ENCODE measurements around the gene DUSP3. TPM values are rescaled to one million over a fixed set of nuclear protein-coding genes. Genes with fewer than 3 reads are reported as not detected.

Gene DUSP3
- 100 to 1,000 TPM; 130 to 137 TPM for total RNA-seq

- peaks cover 21 to 50% of the 10 kb centered on the region in 2 donors for H3K4me1 ChIP-seq (ENCODE audit: control insufficient read depth in 1 of 2, low read depth in 2 of 2)
- H3K9me3 ChIP-seq = no peaks in the 10 kb centered on the region
- TF ChIP-seq CTCF (IDR thresholded peaks at IDR 0.05) = peak; percentile 7
- H3K4me3 ChIP-seq = peak within 1 kb of the TSS; percentile 81
- H3K36me3 ChIP-seq = peaks cover 6% of the 10 kb centered on the region
- ATAC-seq (ENCODE audit: insufficient number of reproducible peaks, low FRiP score, low read depth) (peak; percentile 78), DNase-seq (ENCODE audit: low spot score) (peak; percentile 96)
- peak within 1 kb of the TSS; percentile 98 to 100 for H3K27ac ChIP-seq
- no peaks in the 10 kb centered on the region for H3K27me3 ChIP-seq (replicated peaks; ENCODE audit: insufficient read depth)
Measured at GRCh38 chr17:43778337-43779144, at the start of gene DUSP3. TSS of gene DUSP3 (minus strand) at chr17:43778977. CDS start at chr17:43778924, 53 bp downstream.

- no peaks in the 10 kb centered on the region for H3K9me3 ChIP-seq
- no peak for ATAC-seq (ENCODE audit: insufficient number of reproducible peaks, low FRiP score, low read depth)
- H3K36me3 ChIP-seq = peaks cover 35% of the 10 kb centered on the region
- H3K27me3 ChIP-seq (replicated peaks; ENCODE audit: insufficient read depth) = no peaks in the 10 kb centered on the region
- no peak for DNase-seq (ENCODE audit: low spot score)
- no peak for TF ChIP-seq CTCF (IDR thresholded peaks at IDR 0.05)
- H3K4me3 ChIP-seq = no peak overlapping the region
- H3K4me1 ChIP-seq (ENCODE audit: control insufficient read depth in 1 of 2, low read depth in 2 of 2) = peaks cover 3 to 25% of the 10 kb centered on the region in 2 donors
- H3K27ac ChIP-seq = no peak overlapping the region
Measured at GRCh38 chr17:43827596-43827995, 48.8 kb upstream of the DUSP3 start.

GRCh38 chr17:43826206-43826605 is 47.4 kb upstream of the DUSP3 start:
- TF ChIP-seq CTCF (IDR thresholded peaks at IDR 0.05) = no peak
- ATAC-seq (ENCODE audit: insufficient number of reproducible peaks, low FRiP score, low read depth) (no peak), DNase-seq (ENCODE audit: low spot score) (no peak)
- H3K36me3 ChIP-seq = peaks cover 35% of the 10 kb centered on the region
- no peaks in the 10 kb centered on the region for H3K27me3 ChIP-seq (replicated peaks; ENCODE audit: insufficient read depth)
- H3K4me3 ChIP-seq = no peak overlapping the region
- H3K9me3 ChIP-seq = no peaks in the 10 kb centered on the region
- H3K4me1 ChIP-seq (ENCODE audit: control insufficient read depth in 1 of 2, low read depth in 2 of 2) = peaks cover 0 to 14% of the 10 kb centered on the region in 2 donors
- H3K27ac ChIP-seq = no peak overlapping the region

GRCh38 chr17:43825567-43825966 is 46.8 kb upstream of the DUSP3 start:
- ATAC-seq (ENCODE audit: insufficient number of reproducible peaks, low FRiP score, low read depth) (no peak), DNase-seq (ENCODE audit: low spot score) (no peak)
- Histone ChIP-seq H3K36me3 (peaks cover 42% of the 10 kb centered on the region), H3K27ac (no peak overlapping the region), H3K9me3 (no peaks in the 10 kb centered on the region), H3K4me1 (ENCODE audit: control insufficient read depth in 1 of 2, low read depth in 2 of 2) (peaks cover 0 to 13% of the 10 kb centered on the region in 2 donors), H3K27me3 (replicated peaks; ENCODE audit: insufficient read depth) (no peaks in the 10 kb centered on the region), H3K4me3 (no peak overlapping the region)
- TF ChIP-seq CTCF (IDR thresholded peaks at IDR 0.05) = no peak

- peak; percentile 27 for ATAC-seq (ENCODE audit: insufficient number of reproducible peaks, low FRiP score, low read depth)
Measured at GRCh38 chr17:43823350-43824084, 44.7 kb upstream of the DUSP3 start.

More at GRCh38 chr17:43823350-43824084, 44.7 kb upstream of the DUSP3 start:
- peak overlapping the region in 1 of 2 donors; percentile 11 for H3K27ac ChIP-seq
- H3K9me3 ChIP-seq = no peaks in the 10 kb centered on the region
- H3K27me3 ChIP-seq (replicated peaks; ENCODE audit: insufficient read depth) = no peaks in the 10 kb centered on the region
- DNase-seq (ENCODE audit: low spot score) = no peak
- TF ChIP-seq CTCF (IDR thresholded peaks at IDR 0.05) = no peak
- H3K4me3 ChIP-seq = no peak overlapping the region
- peaks cover 0 to 13% of the 10 kb centered on the region in 2 donors for H3K4me1 ChIP-seq (ENCODE audit: control insufficient read depth in 1 of 2, low read depth in 2 of 2)
- peaks cover 27% of the 10 kb centered on the region for H3K36me3 ChIP-seq
